ENCODE measurements around the gene TMEM134. TPM values are rescaled to one million over a fixed set of nuclear protein-coding genes. Genes with fewer than 3 reads are reported as not detected.
A peak's percentile ranks its signal among the peaks of the same experiment; 100 is the strongest.

The TMEM134 gene
- total and polyA plus RNA-seq, 9 of the 15 experiments (the other 6 are each of a cell fraction or from before 2014, with no cell fraction given): 0.63 to 48.4 (median 10.7) TPM

GRCh38 chr11:67508486-67509121 is 39.6 kb upstream of the TMEM134 start (continued):
- TF ChIP-seq ZSCAN32 (CRISPR knock-in tag; IDR thresholded peaks at IDR 0.05) (no peak), FUS (optimal IDR thresholded peaks at IDR 0.05; ENCODE audit: low read depth, low read length) (no peak), RNF219 (CRISPR knock-in tag; IDR thresholded peaks at IDR 0.05) (no peak), ZNF740 (CRISPR knock-in tag; IDR thresholded peaks at IDR 0.05) (no peak), ZNF740 (tag; IDR thresholded peaks at IDR 0.05) (no peak), ZNF316 (IDR thresholded peaks at IDR 0.05) (no peak), ZC3H11A (IDR thresholded peaks at IDR 0.05; ENCODE audit: low read depth, low read length) (no peak), ZHX1 (conservative IDR thresholded peaks at IDR 0.05; ENCODE audit: low read length) (peak; percentile 83; the same call in 1 of the 2 replicates), ZBED1 (IDR thresholded peaks at IDR 0.05) (no peak), YY1 (IDR thresholded peaks at IDR 0.05; ENCODE audit: borderline replicate concordance in 1 of 3, control insufficient read depth in 1 of 3, extremely low read depth in 1 of 3, insufficient read depth in 3 of 3, insufficient read length in 1 of 3, insufficient replicate concordance in 2 of 3, low read depth in 1 of 3, low read length in 2 of 3) (peak in 2 of 3 experiments; percentile 64 to 69), FOSL1 (tag; conservative IDR thresholded peaks at IDR 0.05) (0 out of 2 replicates have a peak, but pooled peaks have one; percentile 27), PRPF4 (IDR thresholded peaks at IDR 0.05; ENCODE audit: insufficient read depth, low read depth, low read length, poor library complexity, severe bottlenecking) (no peak), BACH1 (tag; IDR thresholded peaks at IDR 0.05) (no peak), CBFB (CRISPR knock-in tag; IDR thresholded peaks at IDR 0.05) (no peak), SRSF3 (IDR thresholded peaks at IDR 0.05; ENCODE audit: insufficient read depth, low read length) (no peak), KLF1 (tag; IDR thresholded peaks at IDR 0.05) (no peak), ZBTB17 (CRISPR knock-in tag; IDR thresholded peaks at IDR 0.05) (0 out of 2 replicates have a peak, but pooled peaks have one; percentile 74), ETS2 (tag; IDR thresholded peaks at IDR 0.05; ENCODE audit: borderline replicate concordance, poor library complexity, severe bottlenecking) (no peak), ARID2 (IDR thresholded peaks at IDR 0.05) (no peak), MCM5 (IDR thresholded peaks at IDR 0.05; ENCODE audit: low read depth) (no peak), YBX1 (IDR thresholded peaks at IDR 0.05) (no peak), ZNF133 (CRISPR knock-in tag; IDR thresholded peaks at IDR 0.05) (no peak)

Measured in K562 (cell line).